ENCODE measurements around the gene HAGHL.

The HAGHL gene

GRCh38 chr16:722835-723633 is 3.9 kb upstream of the HAGHL start:
- DNase-seq = no peak

- no peak for DNase-seq
These were observed 3.2 kb upstream of the HAGHL start for GRCh38 chr16:723695-724094.

DNA sequence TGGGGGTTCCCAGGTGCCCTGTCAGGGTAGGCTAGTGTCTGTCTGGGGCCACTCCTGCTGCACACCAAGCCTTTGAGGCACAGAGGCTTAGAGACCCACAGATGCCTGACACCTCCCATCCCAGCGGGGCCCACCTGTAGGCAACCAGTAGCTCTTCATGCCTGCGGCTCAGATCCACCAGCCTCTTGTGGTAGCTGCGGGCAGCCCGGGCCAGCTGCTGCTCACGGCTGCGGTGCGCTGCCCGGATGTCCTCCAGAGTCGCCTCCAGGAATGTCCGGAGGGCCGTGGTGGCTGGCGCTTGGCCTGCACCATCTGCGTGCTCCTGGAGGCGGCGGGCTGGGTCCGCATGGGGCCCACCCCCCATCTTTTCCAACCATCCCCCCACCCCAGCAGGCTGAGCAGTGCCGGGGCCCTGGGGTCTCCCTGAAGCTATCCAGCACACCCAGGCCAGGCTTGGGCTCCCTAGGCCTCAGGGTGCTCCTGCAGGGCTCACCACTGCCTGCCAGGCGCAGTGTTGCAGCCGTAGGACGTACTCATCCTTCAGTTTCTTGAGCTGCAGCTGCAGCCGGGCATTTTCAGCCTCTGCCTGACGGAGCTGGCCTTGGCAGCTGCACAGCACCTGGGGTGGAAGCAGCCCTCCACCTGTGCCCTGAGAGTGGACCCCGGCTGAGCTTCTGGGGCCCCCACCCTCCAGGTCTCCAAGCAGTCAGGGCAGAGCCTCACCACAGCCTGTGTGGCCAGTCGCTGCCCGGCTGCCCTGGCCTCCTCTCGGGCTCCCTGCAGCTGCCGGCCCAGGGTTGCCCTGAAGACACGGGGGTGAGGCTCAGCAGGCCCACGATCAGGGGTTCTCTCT is 2.5 kb upstream of the HAGHL start:
- no peak for DNase-seq

DNA sequence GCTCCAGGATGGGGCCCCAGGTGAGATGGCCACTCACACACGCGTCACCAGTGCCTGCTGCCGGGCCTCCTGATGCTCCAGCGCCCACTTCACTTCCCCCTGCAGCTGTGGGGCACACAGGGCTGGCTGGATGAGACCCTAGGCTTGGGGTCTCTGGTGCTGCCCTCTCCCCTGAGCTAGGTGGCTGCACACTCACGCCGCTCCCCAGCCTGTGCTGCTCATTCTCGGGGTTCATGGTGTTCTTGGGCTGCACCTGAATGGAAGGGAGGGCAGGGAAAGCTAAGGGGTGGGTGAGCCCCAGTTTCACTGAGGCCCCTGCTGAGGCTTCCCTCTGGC is 1.9 kb upstream of the HAGHL start:
- DNase-seq = no peak

- no peak for DNase-seq
These were observed 1.3 kb upstream of the HAGHL start for GRCh38 chr16:725463-726187.

DNA sequence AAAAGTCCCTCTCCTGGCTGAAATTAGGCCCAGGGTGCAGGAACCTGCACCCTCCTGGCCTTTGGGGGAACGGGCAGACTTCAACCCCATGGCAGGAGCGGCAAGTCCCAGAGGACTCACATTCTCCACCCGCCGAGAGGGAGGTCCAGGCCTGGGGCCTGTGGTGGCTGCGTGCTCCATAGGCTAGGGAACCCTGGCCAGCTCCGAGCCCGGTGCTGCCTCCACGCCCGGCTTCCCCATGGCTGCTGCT is 793 bp upstream of the HAGHL start:
- no peak for DNase-seq

- DNase-seq = no peak
These were observed 528 bp downstream of the HAGHL start for GRCh38 chr16:727291-727977.

GRCh38 chr16:728131-728889 is 1.4 kb downstream of the HAGHL start:
- peak; percentile 72 for DNase-seq

DNA sequence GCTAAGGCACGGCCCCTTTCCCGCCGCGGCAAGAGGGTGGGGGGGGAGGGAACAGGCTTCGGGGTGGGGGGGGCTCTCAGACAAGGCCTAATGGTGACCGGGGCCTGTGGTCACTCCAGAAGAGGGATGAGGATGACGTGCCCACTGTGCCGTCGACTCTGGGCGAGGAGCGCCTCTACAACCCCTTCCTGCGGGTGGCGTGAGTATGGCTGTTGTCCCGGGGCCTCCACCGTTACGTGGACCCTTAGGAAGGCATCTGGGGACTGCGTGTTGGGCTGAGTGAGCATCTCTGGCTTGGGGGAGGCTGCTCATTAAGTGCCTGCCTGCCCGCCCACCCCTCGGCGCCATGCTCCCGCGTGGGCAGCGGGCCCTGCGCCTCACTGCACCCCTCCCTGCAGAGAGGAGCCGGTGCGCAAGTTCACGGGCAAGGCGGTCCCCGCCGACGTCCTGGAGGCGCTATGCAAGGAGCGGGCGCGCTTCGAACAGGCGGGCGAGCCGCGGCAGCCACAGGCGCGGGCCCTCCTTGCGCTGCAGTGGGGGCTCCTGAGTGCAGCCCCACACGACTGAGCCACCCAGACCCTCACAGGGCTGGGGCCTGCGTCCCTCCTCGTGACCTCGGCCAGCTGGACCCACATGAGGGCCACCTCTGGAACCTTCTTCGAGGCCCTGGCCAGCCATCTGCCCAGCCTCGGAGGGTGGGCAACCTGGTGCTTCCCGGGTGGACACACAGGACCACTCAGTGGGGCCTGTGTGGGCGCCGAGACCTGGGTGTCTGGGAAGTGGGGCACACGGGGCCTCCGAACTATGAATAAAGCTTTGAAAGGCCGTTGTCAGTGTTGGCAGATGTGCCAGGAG is 2.2 kb downstream of the HAGHL start:
- DNase-seq = no peak

DNA sequence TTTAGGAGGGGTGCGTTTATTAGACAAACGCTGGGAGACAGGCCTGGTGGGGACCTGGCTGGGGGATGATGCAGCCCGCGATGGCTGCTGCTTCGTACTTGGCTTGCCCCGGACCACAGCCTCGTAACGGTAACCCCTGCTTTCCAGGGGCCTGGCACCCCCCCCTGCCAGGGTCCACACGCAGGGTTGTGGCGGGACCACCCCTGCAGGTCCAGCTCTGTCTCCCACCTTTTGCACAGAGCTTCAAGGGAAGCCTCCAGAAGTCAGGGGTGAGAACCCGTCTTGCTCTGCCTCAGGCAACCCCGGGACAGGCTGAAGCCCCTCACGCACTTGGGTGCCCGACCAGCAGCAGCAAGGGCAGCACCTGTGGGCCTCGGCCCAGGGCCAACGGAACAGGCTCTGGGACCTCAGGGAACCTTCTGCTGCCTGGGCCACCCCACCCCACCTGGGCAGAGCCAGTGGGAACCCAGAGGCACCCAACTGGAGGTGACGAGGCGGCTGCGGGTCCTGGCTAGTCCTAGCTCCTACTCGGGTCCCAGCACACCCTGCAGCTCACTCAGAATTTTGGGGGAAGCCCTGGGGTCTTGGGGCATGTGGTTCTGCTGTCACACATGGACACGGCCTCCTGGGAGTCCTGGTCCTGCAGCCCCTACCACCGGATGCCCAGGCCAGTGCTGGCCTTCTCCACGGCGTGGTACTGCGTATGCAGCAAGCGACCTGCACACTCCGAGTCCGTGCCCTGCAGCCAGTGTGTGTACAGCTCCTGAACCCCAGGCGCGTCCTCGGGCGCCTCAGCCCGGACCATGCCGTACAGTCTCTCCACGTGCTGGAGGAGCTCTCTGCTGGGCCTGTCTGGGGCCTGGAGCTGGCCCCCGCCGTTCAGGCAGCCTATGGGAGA is 3.1 kb downstream of the HAGHL start:
- DNase-seq = no peak

- no peak for DNase-seq
These were observed 4.0 kb downstream of the HAGHL start for GRCh38 chr16:730666-731509.

DNA sequence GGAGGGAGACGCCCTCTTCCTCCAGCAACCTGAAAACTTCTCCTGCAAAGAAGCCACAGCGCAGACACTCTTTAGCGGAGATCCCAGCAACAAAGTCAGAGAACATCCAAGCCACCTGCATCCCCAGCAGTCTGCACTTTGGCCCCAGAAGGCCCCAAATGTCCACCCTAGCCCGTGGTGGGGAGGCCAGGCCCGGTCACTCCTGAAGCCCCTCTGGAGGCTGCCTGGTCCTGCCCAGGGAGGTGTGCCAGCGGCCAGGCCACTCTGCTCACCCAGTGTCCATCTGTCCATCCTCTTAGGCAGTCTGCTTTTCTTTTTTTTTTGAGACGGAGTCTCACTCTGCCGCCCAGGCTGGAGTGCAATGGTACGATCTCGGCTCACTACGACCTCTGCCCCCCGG is 5.4 kb downstream of the HAGHL start:
- no peak for DNase-seq

- no peak for DNase-seq
These were observed 6.0 kb downstream of the HAGHL start for GRCh38 chr16:732936-733335.

GRCh38 chr16:733382-734207 is 6.7 kb downstream of the HAGHL start:
- no peak for DNase-seq

DNA sequence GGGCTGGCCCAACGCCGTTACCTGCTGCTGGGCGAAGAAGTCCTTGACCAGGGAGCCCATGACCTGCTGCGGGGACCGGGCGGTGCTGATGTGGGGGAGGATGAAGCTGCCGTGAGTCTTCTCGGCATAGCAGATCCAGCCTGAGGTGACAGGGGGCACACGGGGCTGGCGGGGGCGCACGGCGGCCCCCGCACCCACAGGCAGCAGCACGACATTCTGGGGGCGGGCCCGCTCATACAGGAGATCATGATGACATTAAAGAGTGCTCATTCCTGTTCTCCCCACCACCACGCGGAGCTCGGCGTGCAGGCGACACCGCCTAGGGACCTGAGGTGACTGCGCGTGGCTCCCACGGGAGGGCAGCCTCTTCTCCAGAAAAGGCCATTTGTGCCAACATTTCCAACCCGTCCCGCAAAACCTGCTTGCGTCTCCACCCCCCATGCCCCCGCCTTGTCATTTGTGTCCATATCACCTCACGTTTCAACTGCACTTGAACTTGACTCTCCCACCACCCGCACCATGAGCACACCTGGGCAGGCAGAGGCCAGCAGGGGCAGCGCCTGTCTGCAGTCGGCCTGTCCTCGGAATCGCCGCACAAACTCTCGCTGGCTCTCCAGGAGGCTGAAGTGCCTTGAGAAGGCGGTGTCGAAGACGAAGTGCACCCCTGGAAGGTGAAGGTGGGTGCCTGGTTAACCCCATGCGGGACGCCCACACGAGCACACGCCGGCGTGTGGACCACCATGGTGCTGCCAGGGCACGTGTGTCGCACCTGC is 7.5 kb downstream of the HAGHL start:
- no peak for DNase-seq

- DNase-seq = no peak
These were observed 8.3 kb downstream of the HAGHL start for GRCh38 chr16:734981-735881.

DNA sequence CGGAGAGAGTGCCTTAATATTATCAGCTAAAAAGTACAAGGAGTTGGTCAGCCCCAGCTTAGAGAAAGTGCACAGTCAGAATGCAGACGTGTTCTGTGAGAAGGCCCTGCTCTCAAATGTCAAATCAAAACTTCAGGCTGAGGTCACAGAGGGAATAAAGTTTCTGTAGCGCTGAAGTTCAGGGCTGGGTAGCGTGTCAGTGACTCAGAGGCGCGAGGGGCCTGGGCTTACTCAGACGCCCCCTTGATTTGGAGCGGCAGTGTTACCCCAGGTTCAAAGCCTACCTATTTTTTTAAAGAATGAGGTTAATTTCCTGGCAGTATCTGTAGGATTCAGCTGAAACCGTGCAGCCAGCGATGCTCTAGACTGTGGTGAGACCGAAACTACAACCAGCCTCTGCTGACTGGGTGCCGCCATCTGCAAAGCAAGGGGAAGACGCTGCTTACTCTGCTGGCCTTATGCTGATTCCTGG is 9.1 kb downstream of the HAGHL start:
- DNase-seq = no peak
